HCT116 (cell line): ENCODE results near the gene FGD5. TPM values are rescaled to one million over a fixed set of nuclear protein-coding genes. Genes with fewer than 3 reads are reported as not detected.

Experiments
- ATAC-seq: fragments of 200-7000 bp; cut with Tn5 transposase; 2 replicates; pipeline ENCODE4 v1.9.1; 2020; ENCODE audit warnings: mild to moderate bottlenecking, moderate library complexity
- BruUV-seq: library from RNA; stranded (reverse); fragments of 400-500 nt; replicated peaks from 2 replicates; lab custom pipeline; 2021; lab: Mats Ljungman, UMichigan
- CTCF ChIA-PET: fragments of 300-600 bp; sonication (Branson Sonifier 250); formaldehyde crosslinking; loops from one replicate; lab custom pipeline; 2021; ENCODE audit warnings: antibody characterized with exemption; lab: Charles Lee
- POLR2A ChIA-PET: fragments of 300-600, 350-600 bp; sonication (Branson Sonifier 250); formaldehyde crosslinking; loops from one replicate; lab custom pipeline; 2021; ENCODE audit warnings: antibody characterized with exemption; lab: Charles Lee
- RAD21 ChIA-PET, 2 experiments: fragments of 300-600 bp; sonication (Branson Sonifier 250); formaldehyde crosslinking; loops; one replicate each; lab custom pipeline; 2023; ENCODE audit warnings: low total read pairs in 2 of 2; ENCODE audit not compliant: uncharacterized antibody in 2 of 2, unreplicated experiment in 2 of 2, low non-redundant PET in 1 of 2; lab: Charles Lee
- DNase-seq: peaks from one replicate; pipeline ENCODE4 v3.0.0-alpha.2; 2010; ENCODE audit warnings: low read depth, low spot score
- H2AFZ ChIP-seq: fragments of 200-600 bp; shearing (Covaris generic), sonication (generic); 2 replicates; pipeline ENCODE4 v1.6.1; 2017; ENCODE audit warnings: low read depth, mixed run types, mixed read lengths, antibody characterized with exemption, low read length; ENCODE audit not compliant: poor library complexity, severe bottlenecking
- H3K27ac ChIP-seq: 2 replicates; pipeline ENCODE4 v1.5.1; 2012; ENCODE audit warnings: low read depth, low read length
- H3K27me3 ChIP-seq: fragments of 200-600 bp; sonication (generic); 2 replicates; pipeline ENCODE4 v1.6.1; 2016; ENCODE audit warnings: mixed run types, low read length, mixed read lengths; ENCODE audit not compliant: insufficient read depth
- H3K36me3 ChIP-seq, 2 experiments: fragments of 200-500 bp in 1 of 2; fragments of 200-600 bp in 1 of 2; sonication (Bioruptor generic) in 1 of 2; sonication (generic) in 1 of 2; 2 replicates each; pipeline versions ENCODE4 v1.5.1 to v1.6.1; 2014 to 2016; ENCODE audit warnings: low read length in 2 of 2, inconsistent platforms in 1 of 2, mixed read lengths in 1 of 2, mixed run types in 1 of 2; ENCODE audit not compliant: insufficient read depth in 2 of 2, control insufficient read depth in 1 of 2
- H3K4me1 ChIP-seq, 2 experiments: fragments of 200-600 bp in 1 of 2; sonication (generic) in 1 of 2; 2 replicates each; pipeline versions ENCODE4 v1.5.1 to v1.6.1; 2012 to 2017; ENCODE audit warnings: low read length in 2 of 2, inconsistent platforms in 1 of 2, mild to moderate bottlenecking in 1 of 2, mixed read lengths in 1 of 2, mixed run types in 1 of 2, moderate library complexity in 1 of 2; ENCODE audit not compliant: insufficient read depth in 2 of 2, control insufficient read depth in 1 of 2
- H3K4me2 ChIP-seq: fragments of 200-600 bp; sonication (generic); 2 replicates; pipeline ENCODE4 v1.6.1; 2017; ENCODE audit warnings: mixed run types, low read length, mixed read lengths
- H3K4me3 ChIP-seq, 2 experiments: fragments of 200-600 bp in 1 of 2; sonication (generic) in 1 of 2; replicated peaks in 1 of 2; 2 replicates each; pipeline ENCODE4 v1.5.1; 2011 to 2016; ENCODE audit warnings: low read length in 2 of 2, control low read depth in 1 of 2, low read depth in 1 of 2, mild to moderate bottlenecking in 1 of 2, mixed read lengths in 1 of 2, mixed run types in 1 of 2
- H3K79me2 ChIP-seq: fragments of 200-600 bp; sonication (generic); 2 replicates; pipeline ENCODE4 v1.6.1; 2017; ENCODE audit warnings: mild to moderate bottlenecking, mixed run types, low read length, moderate library complexity, mixed read lengths; ENCODE audit not compliant: insufficient read depth
- H3K9ac ChIP-seq: fragments of 200-600 bp; sonication (generic); 2 replicates; pipeline ENCODE4 v1.6.1; 2016; ENCODE audit warnings: low read length, mixed read lengths
- H3K9me2 ChIP-seq: fragments of 200-600 bp; sonication (generic), shearing (Covaris generic); 2 replicates; pipeline ENCODE4 v1.6.1; 2017; ENCODE audit warnings: mixed run types, mild to moderate bottlenecking, moderate library complexity; ENCODE audit not compliant: insufficient read depth
- H3K9me3 ChIP-seq, 2 experiments: fragments of 200-500 bp in 1 of 2; fragments of 200-600 bp in 1 of 2; sonication (Bioruptor generic) in 1 of 2; sonication (generic) in 1 of 2; 2 replicates each; pipeline ENCODE4 v1.6.1; 2014 to 2017; ENCODE audit warnings: low read length in 2 of 2, mixed read lengths in 2 of 2, inconsistent platforms in 1 of 2, low read depth in 1 of 2, mild to moderate bottlenecking in 1 of 2, mixed run types in 1 of 2, moderate library complexity in 1 of 2; ENCODE audit not compliant: control insufficient read depth in 1 of 2, insufficient read depth in 1 of 2
- H4K20me1 ChIP-seq: fragments of 200-600 bp; sonication (generic), shearing (Covaris generic); 2 replicates; pipeline ENCODE4 v1.6.1; 2017; ENCODE audit warnings: mixed run types, mild to moderate bottlenecking, moderate library complexity; ENCODE audit not compliant: insufficient read depth
- CBX3 ChIP-seq: IDR thresholded peaks from 2 replicates; pipeline ENCODE4 v1.6.1; 2012; ENCODE audit warnings: low read depth
- CEBPB ChIP-seq: IDR thresholded peaks from 2 replicates; pipeline ENCODE4 v1.6.1; 2012; ENCODE audit warnings: low read depth
- EGR1 ChIP-seq: IDR thresholded peaks from 2 replicates; pipeline ENCODE4 v1.6.1; 2012; ENCODE audit warnings: low read depth
- ELF1 ChIP-seq: IDR thresholded peaks from 2 replicates; pipeline ENCODE4 v1.6.1; 2012; ENCODE audit warnings: low read depth, borderline replicate concordance
- FOSL1 ChIP-seq: IDR thresholded peaks from 2 replicates; pipeline ENCODE4 v1.6.1; 2012; ENCODE audit warnings: low read depth
- JUND ChIP-seq: IDR thresholded peaks from 2 replicates; pipeline ENCODE4 v1.6.1; 2012
- POLR2A ChIP-seq: IDR thresholded peaks from 2 replicates; pipeline ENCODE4 v1.7.0; 2011; ENCODE audit warnings: borderline replicate concordance; ENCODE audit not compliant: insufficient read depth, insufficient read length; ENCODE audit errors: extremely low read depth
- POLR2AphosphoS5 ChIP-seq: IDR thresholded peaks from 2 replicates; pipeline ENCODE4 v1.6.1; 2011; ENCODE audit warnings: mild to moderate bottlenecking, low read depth, low read length, moderate library complexity
- RAD21 ChIP-seq: IDR thresholded peaks from 2 replicates; pipeline ENCODE4 v1.6.1; 2012; ENCODE audit warnings: low read depth, mild to moderate bottlenecking
- SIN3A ChIP-seq: IDR thresholded peaks from 2 replicates; pipeline ENCODE4 v1.6.1; 2012; ENCODE audit warnings: low read depth
- SP1 ChIP-seq: IDR thresholded peaks from 2 replicates; pipeline ENCODE4 v1.6.1; 2012; ENCODE audit warnings: low read depth
- TCF7L2 ChIP-seq: IDR thresholded peaks from 2 replicates; pipeline ENCODE4 v1.7.0; 2011; ENCODE audit warnings: borderline replicate concordance, inconsistent platforms; ENCODE audit not compliant: insufficient read depth, insufficient read length; ENCODE audit errors: extremely low read depth
- YY1 ChIP-seq: IDR thresholded peaks from 2 replicates; pipeline ENCODE4 v1.6.1; 2011; ENCODE audit warnings: low read length, low read depth, moderate library complexity, mild to moderate bottlenecking; ENCODE audit not compliant: insufficient replicate concordance; ENCODE audit errors: extremely low read depth
- ZFX ChIP-seq: fragments of 450-650 bp; IDR thresholded peaks from 2 replicates; pipeline ENCODE4 v1.6.1; 2017
- ZNF274 ChIP-seq: fragments of 200-500 bp; sonication (Bioruptor generic); IDR thresholded peaks from 2 replicates; pipeline ENCODE4 v1.6.1; 2014; ENCODE audit warnings: mild to moderate bottlenecking, low read depth, low read length, inconsistent platforms
- intact Hi-C: fragments of 100-400 bp; cut with micrococcal nuclease; formaldehyde crosslinking; loops from 2 replicates; pipeline ENCODE4 v1.10.0; 2022
- total RNA-seq: library from RNA; stranded (reverse); gene quantifications from one replicate; pipeline ENCODE4 v1.2.1, GENCODE V29; 2021; ENCODE audit not compliant: unreplicated experiment
- TF ChIP-seq, protein P1 (sequence below): IDR thresholded peaks from 2 replicates; pipeline ENCODE4 v1.6.1; 2012
- TF ChIP-seq, protein P2 (sequence below), 3 experiments: fragments of 200-600 bp in 1 of 3; sonication (generic) in 1 of 3; IDR thresholded peaks in 2 of 3; conservative IDR thresholded peaks in 1 of 3; 2 replicates each; pipeline ENCODE4 v1.5.1; 2012 to 2017; ENCODE audit warnings: low read depth in 2 of 3, low read length in 2 of 3, antibody characterized with exemption in 1 of 3, borderline replicate concordance in 1 of 3, control low read depth in 1 of 3, mild to moderate bottlenecking in 1 of 3, mixed read lengths in 1 of 3, mixed run types in 1 of 3, moderate library complexity in 1 of 3; ENCODE audit not compliant: insufficient read depth in 1 of 3
- TF ChIP-seq, protein P3 (sequence below): IDR thresholded peaks from 2 replicates; pipeline ENCODE4 v1.6.1; 2011; ENCODE audit warnings: mild to moderate bottlenecking, low read length, moderate library complexity; ENCODE audit not compliant: insufficient replicate concordance; ENCODE audit errors: extremely low read depth

The FGD5 gene
- total RNA-seq, 1 experiment from 2014 or later: 0.22 TPM

DNA sequence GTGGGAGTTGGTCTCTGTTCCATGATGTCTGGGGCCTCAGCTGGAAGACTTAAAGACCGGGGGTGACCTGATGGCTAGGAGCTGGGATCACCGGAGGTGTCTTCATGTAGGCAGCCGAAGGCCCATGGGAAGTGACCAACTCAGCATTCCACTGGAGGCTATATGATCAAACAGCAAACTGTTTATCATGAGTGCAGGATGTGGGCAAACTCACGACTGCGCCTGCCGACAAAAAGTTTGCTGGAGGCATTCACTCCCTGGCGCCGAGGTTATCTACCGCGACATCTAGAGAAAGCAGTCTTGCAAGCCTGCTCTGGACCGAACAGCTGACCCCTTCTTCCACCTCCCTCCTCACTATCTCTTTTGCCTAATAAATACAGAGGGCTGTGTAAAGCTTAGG is 65.9 kb downstream of the FGD5 start:
- RAD21 ChIA-PET: no interaction called here
- H3K9ac ChIP-seq: no peak overlapping the region
- no TSS peak for BruUV-seq
- no peak overlapping the region for H3K27ac ChIP-seq
- no peak for ATAC-seq
- CTCF ChIA-PET: no interaction called here
- no peaks in the 10 kb centered on the region for H3K36me3 ChIP-seq
- no peaks in the 10 kb centered on the region for H4K20me1 ChIP-seq
- no peak overlapping the region for H2AFZ ChIP-seq
- no peak for TF ChIP-seq SP1
- no peak for TF ChIP-seq CBX3
- TF ChIP-seq, protein P1, sequence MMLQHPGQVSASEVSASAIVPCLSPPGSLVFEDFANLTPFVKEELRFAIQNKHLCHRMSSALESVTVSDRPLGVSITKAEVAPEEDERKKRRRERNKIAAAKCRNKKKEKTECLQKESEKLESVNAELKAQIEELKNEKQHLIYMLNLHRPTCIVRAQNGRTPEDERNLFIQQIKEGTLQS: no peak
- no peak for TF ChIP-seq SIN3A
- TF ChIP-seq ELF1: no peak
- no peak for TF ChIP-seq TCF7L2
- TF ChIP-seq, protein P2, sequence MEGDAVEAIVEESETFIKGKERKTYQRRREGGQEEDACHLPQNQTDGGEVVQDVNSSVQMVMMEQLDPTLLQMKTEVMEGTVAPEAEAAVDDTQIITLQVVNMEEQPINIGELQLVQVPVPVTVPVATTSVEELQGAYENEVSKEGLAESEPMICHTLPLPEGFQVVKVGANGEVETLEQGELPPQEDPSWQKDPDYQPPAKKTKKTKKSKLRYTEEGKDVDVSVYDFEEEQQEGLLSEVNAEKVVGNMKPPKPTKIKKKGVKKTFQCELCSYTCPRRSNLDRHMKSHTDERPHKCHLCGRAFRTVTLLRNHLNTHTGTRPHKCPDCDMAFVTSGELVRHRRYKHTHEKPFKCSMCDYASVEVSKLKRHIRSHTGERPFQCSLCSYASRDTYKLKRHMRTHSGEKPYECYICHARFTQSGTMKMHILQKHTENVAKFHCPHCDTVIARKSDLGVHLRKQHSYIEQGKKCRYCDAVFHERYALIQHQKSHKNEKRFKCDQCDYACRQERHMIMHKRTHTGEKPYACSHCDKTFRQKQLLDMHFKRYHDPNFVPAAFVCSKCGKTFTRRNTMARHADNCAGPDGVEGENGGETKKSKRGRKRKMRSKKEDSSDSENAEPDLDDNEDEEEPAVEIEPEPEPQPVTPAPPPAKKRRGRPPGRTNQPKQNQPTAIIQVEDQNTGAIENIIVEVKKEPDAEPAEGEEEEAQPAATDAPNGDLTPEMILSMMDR (IDR thresholded peaks at IDR 0.05 in 2 of 3, conservative IDR thresholded peaks at IDR 0.05 in 1 of 3; ENCODE audit: borderline replicate concordance in 1 of 3, insufficient read depth in 1 of 3, low read depth in 2 of 3, low read length in 2 of 3): no peak
- TF ChIP-seq POLR2A: no peak
- POLR2A ChIA-PET: no interaction called here
- H3K4me2 ChIP-seq: no peak overlapping the region
- peaks cover 21% of the 10 kb centered on the region; the same call in 1 of the 2 replicates for H3K27me3 ChIP-seq
- no peaks in the 10 kb centered on the region for H3K9me3 ChIP-seq
- no peak overlapping the region for H3K4me3 ChIP-seq
- H3K4me1 ChIP-seq: no peaks in the 10 kb centered on the region
- no peaks in the 10 kb centered on the region for H3K9me2 ChIP-seq
- intact Hi-C loops: no loop called here
- no peak for DNase-seq
- no peaks in the 10 kb centered on the region for H3K79me2 ChIP-seq

DNA sequence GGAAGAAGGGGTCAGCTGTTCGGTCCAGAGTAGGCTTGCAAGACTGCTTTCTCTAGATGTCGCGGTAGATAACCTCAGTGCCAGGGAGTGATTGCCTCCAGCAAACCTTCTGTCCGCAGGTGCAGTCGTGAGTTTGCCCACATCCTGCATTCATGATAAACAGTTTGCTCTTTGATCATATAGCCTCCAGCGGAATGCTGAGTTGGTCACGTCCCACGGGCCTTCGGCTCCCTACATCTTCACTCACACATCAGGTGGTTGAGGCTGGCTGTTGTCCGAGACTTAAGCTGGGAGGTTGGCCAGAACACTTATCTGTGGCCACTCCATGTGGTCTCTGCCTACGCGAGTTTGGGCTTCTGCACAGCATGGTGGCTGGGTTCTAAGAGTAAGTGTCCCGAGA is 66.5 kb downstream of the FGD5 start:
- H3K9me3 ChIP-seq: no peaks in the 10 kb centered on the region
- no peaks in the 10 kb centered on the region for H3K79me2 ChIP-seq
- no peak overlapping the region for H3K4me3 ChIP-seq
- H3K9ac ChIP-seq: no peak overlapping the region
- BruUV-seq: no TSS peak
- CTCF ChIA-PET: no interaction called here
- POLR2A ChIA-PET: no interaction called here
- no peak overlapping the region for H3K4me2 ChIP-seq
- intact Hi-C loops: no loop called here
- H3K9me2 ChIP-seq: no peaks in the 10 kb centered on the region
- no peak overlapping the region for H2AFZ ChIP-seq
- H3K27me3 ChIP-seq: peaks cover 25% of the 10 kb centered on the region; the same call in 1 of the 2 replicates
- no peaks in the 10 kb centered on the region for H3K4me1 ChIP-seq
- H3K36me3 ChIP-seq: no peaks in the 10 kb centered on the region
- H4K20me1 ChIP-seq: no peaks in the 10 kb centered on the region
- RAD21 ChIA-PET: no interaction called here
- DNase-seq (no peak), ATAC-seq (no peak)
- no peak overlapping the region for H3K27ac ChIP-seq
- no peak for TF ChIP-seq EGR1
- no peak for TF ChIP-seq RAD21
- no peak for TF ChIP-seq YY1
- no peak for TF ChIP-seq FOSL1
- TF ChIP-seq, protein P3, sequence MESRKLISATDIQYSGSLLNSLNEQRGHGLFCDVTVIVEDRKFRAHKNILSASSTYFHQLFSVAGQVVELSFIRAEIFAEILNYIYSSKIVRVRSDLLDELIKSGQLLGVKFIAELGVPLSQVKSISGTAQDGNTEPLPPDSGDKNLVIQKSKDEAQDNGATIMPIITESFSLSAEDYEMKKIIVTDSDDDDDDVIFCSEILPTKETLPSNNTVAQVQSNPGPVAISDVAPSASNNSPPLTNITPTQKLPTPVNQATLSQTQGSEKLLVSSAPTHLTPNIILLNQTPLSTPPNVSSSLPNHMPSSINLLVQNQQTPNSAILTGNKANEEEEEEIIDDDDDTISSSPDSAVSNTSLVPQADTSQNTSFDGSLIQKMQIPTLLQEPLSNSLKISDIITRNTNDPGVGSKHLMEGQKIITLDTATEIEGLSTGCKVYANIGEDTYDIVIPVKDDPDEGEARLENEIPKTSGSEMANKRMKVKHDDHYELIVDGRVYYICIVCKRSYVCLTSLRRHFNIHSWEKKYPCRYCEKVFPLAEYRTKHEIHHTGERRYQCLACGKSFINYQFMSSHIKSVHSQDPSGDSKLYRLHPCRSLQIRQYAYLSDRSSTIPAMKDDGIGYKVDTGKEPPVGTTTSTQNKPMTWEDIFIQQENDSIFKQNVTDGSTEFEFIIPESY: no peak
- no peak for TF ChIP-seq SIN3A
- TF ChIP-seq SP1: no peak
- no peak for TF ChIP-seq JUND
- TF ChIP-seq CEBPB: no peak
- no peak for TF ChIP-seq ZNF274
- TF ChIP-seq TCF7L2: no peak
- TF ChIP-seq, protein P1: no peak
- TF ChIP-seq POLR2AphosphoS5: no peak
- no peak for TF ChIP-seq ZFX
